HepG2 (cell line): ENCODE data around the gene HID1. TPM values are rescaled to one million over a fixed set of nuclear protein-coding genes. Genes with fewer than 3 reads are reported as not detected.

Source experiments
- ATAC-seq: fragments of 200-7000 bp; cut with Tn5 transposase; 3 replicates; pipeline ENCODE4 v1.9.1; 2020; ENCODE audit warnings: mild to moderate bottlenecking, moderate library complexity
- BruUV-seq: library from RNA; stranded (reverse); fragments of 400-500 nt; replicated peaks from 2 replicates; lab custom pipeline; 2021; lab: Mats Ljungman, UMichigan
- CTCF ChIA-PET: fragments of 300-600 bp; formaldehyde crosslinking; extraction: SDS; loops from one replicate; lab custom pipeline; 2021; ENCODE audit warnings: low total read pairs, inconsistent platforms, low intra/inter-chr PET ratio; lab: Yijun Ruan, JAX
- POLR2A ChIA-PET: fragments of 350-600 bp; sonication (Branson Sonifier 250); formaldehyde crosslinking; loops from one replicate; lab custom pipeline; 2020; ENCODE audit warnings: antibody characterized with exemption, inconsistent platforms; lab: Yijun Ruan, JAX
- DNase-seq: peaks from one replicate; pipeline ENCODE4 v3.0.0-alpha.2; 2015; ENCODE audit warnings: low spot score
- FAIRE-seq: peaks from 3 replicates; lab custom pipeline; 2011; peaks lifted over from hg19 to GRCh38; lab: Jason Lieb, UNC
- H2AFZ ChIP-seq: one replicate; pipeline ENCODE4 v1.6.1; 2011; ENCODE audit warnings: low read length, inconsistent platforms
- H3K27ac ChIP-seq: fragments of 300-600 bp; 3 replicates; pipeline ENCODE4 v1.8.0; 2011; ENCODE audit warnings: mixed run types, mild to moderate bottlenecking, mixed read lengths, low read length, inconsistent platforms; ENCODE audit not compliant: insufficient read depth; ENCODE audit errors: extremely low read length
- H3K27me3 ChIP-seq, 2 experiments: fragments of 200-600 bp in 1 of 2; 2 replicates in 1 of 2; 3 replicates in 1 of 2; pipeline versions ENCODE4 v1.6.0 to v1.8.0; 2011; ENCODE audit warnings: low read length in 2 of 2, mild to moderate bottlenecking in 2 of 2, moderate library complexity in 2 of 2, inconsistent platforms in 1 of 2; ENCODE audit not compliant: insufficient read depth in 2 of 2, control insufficient read depth in 1 of 2
- H3K36me3 ChIP-seq, 2 experiments: fragments of 200-600 bp in 1 of 2; replicated peaks in 1 of 2; 2 replicates in 1 of 2; 3 replicates in 1 of 2; pipeline versions ENCODE4 v1.5.1 to v1.8.0; 2011; ENCODE audit warnings: low read length in 2 of 2, inconsistent platforms in 1 of 2; ENCODE audit not compliant: insufficient read depth in 2 of 2, control insufficient read depth in 1 of 2
- H3K4me1 ChIP-seq: 2 replicates; pipeline ENCODE4 v1.5.1; 2012; ENCODE audit warnings: low read length, inconsistent platforms; ENCODE audit not compliant: insufficient read depth
- H3K4me2 ChIP-seq: 2 replicates; pipeline ENCODE4 v1.6.0; 2011; ENCODE audit warnings: low read depth, low read length, inconsistent platforms
- H3K4me3 ChIP-seq, 3 experiments: fragments of 200-600 bp in 1 of 3; sonication (generic), shearing (Covaris generic) in 1 of 3; replicated peaks in 1 of 3; 2 replicates each; pipeline ENCODE4 v1.5.1; 2011 to 2016; ENCODE audit warnings: low read length in 3 of 3, inconsistent platforms in 2 of 3, low read depth in 2 of 3, mild to moderate bottlenecking in 2 of 3, control low read depth in 1 of 3, mixed read lengths in 1 of 3; ENCODE audit not compliant: insufficient read depth in 1 of 3
- H3K79me2 ChIP-seq: one replicate; pipeline ENCODE4 v1.6.1; 2011; ENCODE audit warnings: low read length, inconsistent platforms; ENCODE audit not compliant: insufficient read depth
- H3K9ac ChIP-seq: 2 replicates; pipeline ENCODE4 v1.6.0; 2011; ENCODE audit warnings: mild to moderate bottlenecking, low read depth, low read length, inconsistent platforms; ENCODE audit not compliant: insufficient read depth
- H3K9me3 ChIP-seq: 2 replicates; pipeline ENCODE4 v1.5.1; 2012; ENCODE audit warnings: mild to moderate bottlenecking, low read length
- H4K20me1 ChIP-seq: 2 replicates; pipeline ENCODE4 v1.6.0; 2011; ENCODE audit warnings: inconsistent platforms, mild to moderate bottlenecking, low read length, moderate library complexity; ENCODE audit not compliant: insufficient read depth
- BCL6 ChIP-seq: IDR thresholded peaks from 2 replicates; pipeline ENCODE4 v1.6.1; 2016; ENCODE audit warnings: missing genetic modification reagents, missing compliant biosample characterization
- ELF3 ChIP-seq: IDR thresholded peaks from 2 replicates; pipeline ENCODE4 v1.6.1; 2016; ENCODE audit warnings: missing genetic modification reagents, missing compliant biosample characterization
- ZKSCAN5 ChIP-seq: sonication (generic); formaldehyde crosslinking; IDR thresholded peaks from 2 replicates; pipeline ENCODE4 v1.5.1; 2020; ENCODE audit warnings: mild to moderate bottlenecking, missing genetic modification reagents
- ZNF10 ChIP-seq: sonication (generic); formaldehyde crosslinking; IDR thresholded peaks from 2 replicates; pipeline ENCODE4 v1.4.0; 2020; ENCODE audit warnings: mild to moderate bottlenecking, low read depth, missing genetic modification reagents, borderline replicate concordance
- ZNF766 ChIP-seq: sonication (generic); formaldehyde crosslinking; IDR thresholded peaks from 2 replicates; pipeline ENCODE4 v1.5.0; 2020; ENCODE audit warnings: missing genetic modification reagents, borderline replicate concordance
- ZNF879 ChIP-seq: sonication (generic); formaldehyde crosslinking; IDR thresholded peaks from 2 replicates; pipeline ENCODE4 v1.8.1; 2023; ENCODE audit warnings: missing genetic modification reagents
- WGBS: methylation state at CpG from one replicate; pipeline ENCODE4 v1.1.6; 2017; ENCODE audit warnings: low lambda C conversion rate; 5-methylcytosine and 5-hydroxymethylcytosine counted together
- in situ Hi-C: cut with HindIII; loops from 2 replicates; pipeline ENCODE4 v1.10.0; 2017; ENCODE audit warnings: low pct_unique_long_range_greater_than_20kb; ENCODE audit not compliant: extremely low pct_ligation_motif_present
- intact Hi-C: fragments of 100-400 bp; cut with micrococcal nuclease; formaldehyde crosslinking; loops from one replicate; pipeline ENCODE4 v1.10.0; 2022; ENCODE audit not compliant: unreplicated experiment
- polyA plus RNA-seq, 8 experiments: library from polyadenylated mRNA; depleted of rRNA in 3 of 8; stranded (reverse) in 7 of 8; unstranded in 1 of 8; fragments of >200 nt; fragmentation: Illumina TruSeq in 4 of 8; extraction: Trizol in 4 of 8; gene quantifications; 2 replicates each; pipeline versions ENCODE4 v1.2.1 to v1.2.3, GENCODE V29; 2011 to 2016; ENCODE audit warnings: low read depth in 4 of 8, missing spikeins in 1 of 8, mixed read lengths in 1 of 8; ENCODE audit not compliant: insufficient read depth in 1 of 8
- total RNA-seq, 5 experiments: library from RNA; depleted of rRNA; stranded (reverse); fragments of >200 nt; fragmentation: Illumina TruSeq; extraction: Trizol; gene quantifications; 2 replicates each; pipeline ENCODE4 v1.2.3, GENCODE V29; 2016; ENCODE audit warnings: low read depth in 1 of 5
- TF ChIP-seq, protein P1 (sequence below), 2 experiments: fragments of 450-650 bp in 1 of 2; sonication (generic) in 1 of 2; formaldehyde crosslinking in 1 of 2; IDR thresholded peaks; 2 replicates each; pipeline versions ENCODE4 v1.6.1 to v1.8.0; 2016 to 2022; ENCODE audit warnings: antibody characterized with exemption in 1 of 2, mild to moderate bottlenecking in 1 of 2, missing genetic modification reagents in 1 of 2
- TF ChIP-seq, protein P2 (sequence below): sonication (generic); formaldehyde crosslinking; IDR thresholded peaks from 2 replicates; pipeline ENCODE4 v1.4.0; 2020; ENCODE audit warnings: missing genetic modification reagents, borderline replicate concordance
- TF ChIP-seq, protein P3 (sequence below): sonication (generic); formaldehyde crosslinking; IDR thresholded peaks from 2 replicates; pipeline ENCODE4 v1.8.1; 2022; ENCODE audit warnings: mild to moderate bottlenecking, missing genetic modification reagents

HID1 gene
- total and polyA plus RNA-seq, 2 of the 13 experiments (the other 11 are each of a cell fraction or from before 2014, with no cell fraction given), result 2.1 to 10.6 TPM

DNA sequence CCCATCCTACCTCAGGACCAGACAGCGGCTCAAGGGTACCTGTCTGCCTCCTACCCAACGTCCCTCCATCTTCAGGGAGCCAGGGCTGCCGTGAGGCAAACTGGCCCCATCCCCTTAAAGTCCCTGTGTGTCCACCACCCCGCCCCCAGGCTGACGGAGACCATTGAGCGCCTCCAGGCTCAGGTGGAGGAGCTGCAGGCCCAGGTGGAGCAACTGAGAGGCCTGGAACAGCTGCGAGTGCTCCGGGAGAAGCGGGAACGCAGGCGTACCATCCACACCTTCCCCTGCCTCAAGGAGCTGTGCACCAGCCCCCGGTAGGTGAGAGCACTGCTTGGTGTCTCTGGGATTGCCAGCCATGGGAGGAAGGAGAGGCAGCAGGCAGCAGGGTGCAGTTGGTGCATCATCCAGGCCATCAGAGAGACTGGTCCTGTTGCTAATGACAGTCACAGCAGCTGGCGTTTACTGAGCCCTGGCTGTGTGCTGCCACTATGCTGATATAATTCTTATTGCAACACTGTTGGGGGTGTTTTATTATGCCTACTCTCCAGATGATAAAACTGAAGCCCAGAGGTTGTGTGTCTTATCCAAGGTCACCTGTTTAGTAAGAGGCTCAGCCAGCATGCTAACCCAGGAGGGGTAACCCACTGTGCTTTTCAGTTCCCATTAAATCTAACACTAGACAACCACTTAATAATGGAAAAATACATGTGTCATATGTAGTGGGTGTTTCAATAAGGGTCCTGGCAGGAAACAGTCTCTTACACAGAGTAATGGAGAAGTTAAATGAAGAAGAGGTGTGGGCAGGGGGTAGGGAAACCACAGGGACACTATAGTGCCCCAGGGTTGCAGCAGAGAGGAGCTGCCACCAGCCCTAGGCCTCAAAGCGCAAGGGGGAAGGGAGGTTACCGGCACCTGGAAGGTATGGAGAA lies 29.6 kb upstream of the HID1 start:
- H2AFZ ChIP-seq, result no peak overlapping the region
- in situ Hi-C loops (no loop called here), intact Hi-C loops (no loop called here)
- 81% methylated on average over 15 of the region's 15 CpGs for WGBS
- no peak overlapping the region for H3K27ac ChIP-seq
- DNase-seq (no peak), ATAC-seq (no peak), FAIRE-seq (no peak)
- H3K9ac ChIP-seq, result no peak overlapping the region
- H3K27me3 ChIP-seq, result no peaks in the 10 kb centered on the region
- H3K36me3 ChIP-seq, result peaks cover 0 to 2% of the 10 kb centered on the region in 2 experiments; a peak in 2 of 5 replicates
- no peak overlapping the region for H3K4me3 ChIP-seq
- no peaks in the 10 kb centered on the region for H4K20me1 ChIP-seq
- CTCF ChIA-PET, result no interaction called here
- H3K4me2 ChIP-seq, result no peak overlapping the region
- no peaks in the 10 kb centered on the region for H3K79me2 ChIP-seq
- no peaks in the 10 kb centered on the region for H3K9me3 ChIP-seq
- H3K4me1 ChIP-seq, result no peaks in the 10 kb centered on the region
- BruUV-seq, result no TSS peak
- POLR2A ChIA-PET, result interaction anchor here (1.2 to 1.9 kb wide), 2 partner anchors 10 to 13 kb away, joined by 3 to 8 read pairs; partner anchors contain the start of gene MRPL58
- no peak for TF ChIP-seq ZNF10 (CRISPR knock-in tag)
- no peak for TF ChIP-seq ZNF766 (CRISPR knock-in tag)
- no peak for TF ChIP-seq BCL6 (CRISPR knock-in tag)
- TF ChIP-seq, protein P1, sequence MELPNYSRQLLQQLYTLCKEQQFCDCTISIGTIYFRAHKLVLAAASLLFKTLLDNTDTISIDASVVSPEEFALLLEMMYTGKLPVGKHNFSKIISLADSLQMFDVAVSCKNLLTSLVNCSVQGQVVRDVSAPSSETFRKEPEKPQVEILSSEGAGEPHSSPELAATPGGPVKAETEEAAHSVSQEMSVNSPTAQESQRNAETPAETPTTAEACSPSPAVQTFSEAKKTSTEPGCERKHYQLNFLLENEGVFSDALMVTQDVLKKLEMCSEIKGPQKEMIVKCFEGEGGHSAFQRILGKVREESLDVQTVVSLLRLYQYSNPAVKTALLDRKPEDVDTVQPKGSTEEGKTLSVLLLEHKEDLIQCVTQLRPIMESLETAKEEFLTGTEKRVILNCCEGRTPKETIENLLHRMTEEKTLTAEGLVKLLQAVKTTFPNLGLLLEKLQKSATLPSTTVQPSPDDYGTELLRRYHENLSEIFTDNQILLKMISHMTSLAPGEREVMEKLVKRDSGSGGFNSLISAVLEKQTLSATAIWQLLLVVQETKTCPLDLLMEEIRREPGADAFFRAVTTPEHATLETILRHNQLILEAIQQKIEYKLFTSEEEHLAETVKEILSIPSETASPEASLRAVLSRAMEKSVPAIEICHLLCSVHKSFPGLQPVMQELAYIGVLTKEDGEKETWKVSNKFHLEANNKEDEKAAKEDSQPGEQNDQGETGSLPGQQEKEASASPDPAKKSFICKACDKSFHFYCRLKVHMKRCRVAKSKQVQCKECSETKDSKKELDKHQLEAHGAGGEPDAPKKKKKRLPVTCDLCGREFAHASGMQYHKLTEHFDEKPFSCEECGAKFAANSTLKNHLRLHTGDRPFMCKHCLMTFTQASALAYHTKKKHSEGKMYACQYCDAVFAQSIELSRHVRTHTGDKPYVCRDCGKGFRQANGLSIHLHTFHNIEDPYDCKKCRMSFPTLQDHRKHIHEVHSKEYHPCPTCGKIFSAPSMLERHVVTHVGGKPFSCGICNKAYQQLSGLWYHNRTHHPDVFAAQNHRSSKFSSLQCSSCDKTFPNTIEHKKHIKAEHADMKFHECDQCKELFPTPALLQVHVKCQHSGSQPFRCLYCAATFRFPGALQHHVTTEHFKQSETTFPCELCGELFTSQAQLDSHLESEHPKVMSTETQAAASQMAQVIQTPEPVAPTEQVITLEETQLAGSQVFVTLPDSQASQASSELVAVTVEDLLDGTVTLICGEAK (IDR thresholded peaks at IDR 0.05), result no peak
- TF ChIP-seq, protein P1 (CRISPR knock-in tag; IDR thresholded peaks at IDR 0.05), result no peak
- TF ChIP-seq, protein P2, sequence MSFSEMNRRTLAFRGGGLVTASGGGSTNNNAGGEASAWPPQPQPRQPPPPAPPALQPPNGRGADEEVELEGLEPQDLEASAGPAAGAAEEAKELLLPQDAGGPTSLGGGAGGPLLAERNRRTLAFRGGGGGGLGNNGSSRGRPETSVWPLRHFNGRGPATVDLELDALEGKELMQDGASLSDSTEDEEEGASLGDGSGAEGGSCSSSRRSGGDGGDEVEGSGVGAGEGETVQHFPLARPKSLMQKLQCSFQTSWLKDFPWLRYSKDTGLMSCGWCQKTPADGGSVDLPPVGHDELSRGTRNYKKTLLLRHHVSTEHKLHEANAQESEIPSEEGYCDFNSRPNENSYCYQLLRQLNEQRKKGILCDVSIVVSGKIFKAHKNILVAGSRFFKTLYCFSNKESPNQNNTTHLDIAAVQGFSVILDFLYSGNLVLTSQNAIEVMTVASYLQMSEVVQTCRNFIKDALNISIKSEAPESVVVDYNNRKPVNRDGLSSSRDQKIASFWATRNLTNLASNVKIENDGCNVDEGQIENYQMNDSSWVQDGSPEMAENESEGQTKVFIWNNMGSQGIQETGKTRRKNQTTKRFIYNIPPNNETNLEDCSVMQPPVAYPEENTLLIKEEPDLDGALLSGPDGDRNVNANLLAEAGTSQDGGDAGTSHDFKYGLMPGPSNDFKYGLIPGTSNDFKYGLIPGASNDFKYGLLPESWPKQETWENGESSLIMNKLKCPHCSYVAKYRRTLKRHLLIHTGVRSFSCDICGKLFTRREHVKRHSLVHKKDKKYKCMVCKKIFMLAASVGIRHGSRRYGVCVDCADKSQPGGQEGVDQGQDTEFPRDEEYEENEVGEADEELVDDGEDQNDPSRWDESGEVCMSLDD, result no peak
- TF ChIP-seq, protein P3, sequence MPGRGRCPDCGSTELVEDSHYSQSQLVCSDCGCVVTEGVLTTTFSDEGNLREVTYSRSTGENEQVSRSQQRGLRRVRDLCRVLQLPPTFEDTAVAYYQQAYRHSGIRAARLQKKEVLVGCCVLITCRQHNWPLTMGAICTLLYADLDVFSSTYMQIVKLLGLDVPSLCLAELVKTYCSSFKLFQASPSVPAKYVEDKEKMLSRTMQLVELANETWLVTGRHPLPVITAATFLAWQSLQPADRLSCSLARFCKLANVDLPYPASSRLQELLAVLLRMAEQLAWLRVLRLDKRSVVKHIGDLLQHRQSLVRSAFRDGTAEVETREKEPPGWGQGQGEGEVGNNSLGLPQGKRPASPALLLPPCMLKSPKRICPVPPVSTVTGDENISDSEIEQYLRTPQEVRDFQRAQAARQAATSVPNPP, result no peak
- TF ChIP-seq ELF3 (CRISPR knock-in tag), result no peak
- no peak for TF ChIP-seq ZNF879 (CRISPR knock-in tag)
- no peak for TF ChIP-seq ZKSCAN5 (CRISPR knock-in tag)
